ENCODE data around the gene RTL9. TPM values are rescaled to one million over a fixed set of nuclear protein-coding genes. Genes with fewer than 3 reads are reported as not detected.
"Not testable (repeated sequence)": the region's sequence is repeated elsewhere in the genome, so short reads cannot be mapped to it uniquely, and the experiment has no call there.

RTL9 gene
- total and polyA plus RNA-seq, 9 donors = 0.80 to 2.2 (median 1.6) TPM

- no peaks in the 10 kb centered on the region for H3K36me3 ChIP-seq (ENCODE audit: control insufficient read depth, insufficient read depth, low read length)
- peaks cover 26% of the 10 kb centered on the region for H3K27me3 ChIP-seq (ENCODE audit: control insufficient read depth, insufficient read depth, low read length)
- DNase-seq = no peak
- H3K4me3 ChIP-seq (ENCODE audit: low read length) = no peak overlapping the region
- H3K9me3 ChIP-seq (replicated peaks; ENCODE audit: control insufficient read depth, low read depth, low read length) = no peaks in the 10 kb centered on the region
- H3K27ac ChIP-seq (ENCODE audit: low read length) = no peak overlapping the region
- H3K4me1 ChIP-seq (ENCODE audit: control insufficient read depth, insufficient read depth, low read length) = peaks cover 9% of the 10 kb centered on the region
- 88% methylated on average over 10 of the region's 15 CpGs for WGBS (ENCODE audit: insufficient coverage)
These were observed 45.0 kb downstream of the RTL9 start for GRCh38 chrX:110403441-110404238.

- H3K4me3 ChIP-seq (ENCODE audit: low read length) = no peak overlapping the region
- no peaks in the 10 kb centered on the region for H3K9me3 ChIP-seq (replicated peaks; ENCODE audit: control insufficient read depth, low read depth, low read length)
- DNase-seq = no peak
- 71% methylated on average over 4 of the region's 6 CpGs for WGBS (ENCODE audit: insufficient coverage)
- H3K4me1 ChIP-seq (ENCODE audit: control insufficient read depth, insufficient read depth, low read length) = peaks cover 9% of the 10 kb centered on the region
- peaks cover 30% of the 10 kb centered on the region for H3K27me3 ChIP-seq (ENCODE audit: control insufficient read depth, insufficient read depth, low read length)
- H3K27ac ChIP-seq (ENCODE audit: low read length) = no peak overlapping the region
- H3K36me3 ChIP-seq (ENCODE audit: control insufficient read depth, insufficient read depth, low read length) = no peaks in the 10 kb centered on the region
These were observed 45.7 kb downstream of the RTL9 start for GRCh38 chrX:110404376-110404775.

GRCh38 chrX:110406250-110406649 lies 47.6 kb downstream of the RTL9 start:
- not testable (repeated sequence) for H3K4me3 ChIP-seq (ENCODE audit: low read length); DNase-seq; H3K36me3 ChIP-seq (ENCODE audit: control insufficient read depth, insufficient read depth, low read length); H3K9me3 ChIP-seq (replicated peaks; ENCODE audit: control insufficient read depth, low read depth, low read length); H3K27ac ChIP-seq (ENCODE audit: low read length)
- H3K4me1 ChIP-seq (ENCODE audit: control insufficient read depth, insufficient read depth, low read length) = peaks cover 14% of the 10 kb centered on the region
- WGBS (ENCODE audit: insufficient coverage) = no CpG with 5 or more reads among the region's 7 CpGs
- H3K27me3 ChIP-seq (ENCODE audit: control insufficient read depth, insufficient read depth, low read length) = peaks cover 36% of the 10 kb centered on the region

GRCh38 chrX:110406822-110407221 lies 48.2 kb downstream of the RTL9 start:
- Histone ChIP-seq H3K4me1 (ENCODE audit: control insufficient read depth, insufficient read depth, low read length) (peaks cover 14% of the 10 kb centered on the region), H3K36me3 (ENCODE audit: control insufficient read depth, insufficient read depth, low read length) (no peaks in the 10 kb centered on the region), H3K9me3 (replicated peaks; ENCODE audit: control insufficient read depth, low read depth, low read length) (no peaks in the 10 kb centered on the region), H3K4me3 (ENCODE audit: low read length) (no peak overlapping the region), H3K27ac (ENCODE audit: low read length) (no peak overlapping the region), H3K27me3 (ENCODE audit: control insufficient read depth, insufficient read depth, low read length) (peaks cover 33% of the 10 kb centered on the region)
- DNase-seq = no peak
- WGBS (ENCODE audit: insufficient coverage) = no CpG with 5 or more reads among the region's 4 CpGs

- Histone ChIP-seq H3K4me1 (ENCODE audit: control insufficient read depth, insufficient read depth, low read length) (peaks cover 9% of the 10 kb centered on the region), H3K27me3 (ENCODE audit: control insufficient read depth, insufficient read depth, low read length) (peaks cover 25% of the 10 kb centered on the region), H3K36me3 (ENCODE audit: control insufficient read depth, insufficient read depth, low read length) (no peaks in the 10 kb centered on the region), H3K4me3 (ENCODE audit: low read length) (no peak overlapping the region), H3K27ac (ENCODE audit: low read length) (no peak overlapping the region), H3K9me3 (replicated peaks; ENCODE audit: control insufficient read depth, low read depth, low read length) (no peaks in the 10 kb centered on the region)
- WGBS (ENCODE audit: insufficient coverage) = 76% methylated on average over 2 of the region's 5 CpGs
- DNase-seq = peak; percentile 73
These were observed 49.4 kb downstream of the RTL9 start for GRCh38 chrX:110407910-110408545.

Other genes starting within 250 kb of the RTL9 start
- gene AMMECR1, start 40.8 kb upstream of the RTL9 start, total RNA-seq = 7.8 TPM
- gene AMMECR1, start 40.8 kb upstream of the RTL9 start, polyA plus RNA-seq (ENCODE audit: insufficient read depth in 1 of 8, insufficient read length in 8 of 8, low replicate concordance in 1 of 8) = 10 to 100 TPM in 1 of 8 donors, 1 to 10 TPM in 7; 7.1 to 10.3 (median 8.4) TPM